NCI-H226 (cell line): Measurements from ENCODE around the gene REELD1.

Experiments
- DNase-seq: peaks from one replicate; pipeline ENCODE4 v3.0.0-alpha.2; 2015

REELD1 gene

GRCh38 chr4:146271466-146271865, 57.1 kb downstream of the REELD1 start:
- DNase-seq, result no peak

- DNase-seq, result no peak
Measured at GRCh38 chr4:146273204-146273901, 59.0 kb downstream of the REELD1 start.

GRCh38 chr4:146274774-146275173, 60.4 kb downstream of the REELD1 start:
- DNase-seq, result no peak

- peak; percentile 61 for DNase-seq
Measured at GRCh38 chr4:146275370-146275769, 61.0 kb downstream of the REELD1 start.

GRCh38 chr4:146278986-146279385, 64.6 kb downstream of the REELD1 start:
- DNase-seq, result no peak
